Measurements from ENCODE around the gene CCDC187.

DNA sequence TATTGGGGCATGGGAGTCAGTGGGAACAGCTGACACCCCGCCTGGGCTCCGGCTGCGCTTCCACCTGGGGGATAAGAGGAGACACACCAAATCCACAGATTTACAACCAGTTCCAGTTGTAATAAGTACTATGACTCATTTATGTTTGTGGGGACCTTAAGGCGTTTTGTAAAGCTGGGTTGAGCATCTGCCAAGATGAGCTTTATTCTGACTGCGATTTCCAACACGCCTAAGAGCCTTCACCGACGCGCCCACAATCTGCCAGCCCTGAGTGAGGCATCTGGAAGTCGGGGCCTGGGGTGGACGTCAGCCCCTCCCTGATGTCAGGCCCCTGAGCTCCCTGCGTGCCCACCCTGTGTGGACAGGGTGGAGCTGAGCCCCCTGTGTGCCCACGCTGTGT lies 84.6 kb downstream of the CCDC187 start:
- TF ChIP-seq CTCF (IDR thresholded peaks at IDR 0.05): no peak
- TF ChIP-seq POLR2A (IDR thresholded peaks at IDR 0.05): no peak

Measured in upper lobe of left lung (tissue), 4 donors.